ENCODE measurements around the gene ACP5.

Gene ACP5

DNA sequence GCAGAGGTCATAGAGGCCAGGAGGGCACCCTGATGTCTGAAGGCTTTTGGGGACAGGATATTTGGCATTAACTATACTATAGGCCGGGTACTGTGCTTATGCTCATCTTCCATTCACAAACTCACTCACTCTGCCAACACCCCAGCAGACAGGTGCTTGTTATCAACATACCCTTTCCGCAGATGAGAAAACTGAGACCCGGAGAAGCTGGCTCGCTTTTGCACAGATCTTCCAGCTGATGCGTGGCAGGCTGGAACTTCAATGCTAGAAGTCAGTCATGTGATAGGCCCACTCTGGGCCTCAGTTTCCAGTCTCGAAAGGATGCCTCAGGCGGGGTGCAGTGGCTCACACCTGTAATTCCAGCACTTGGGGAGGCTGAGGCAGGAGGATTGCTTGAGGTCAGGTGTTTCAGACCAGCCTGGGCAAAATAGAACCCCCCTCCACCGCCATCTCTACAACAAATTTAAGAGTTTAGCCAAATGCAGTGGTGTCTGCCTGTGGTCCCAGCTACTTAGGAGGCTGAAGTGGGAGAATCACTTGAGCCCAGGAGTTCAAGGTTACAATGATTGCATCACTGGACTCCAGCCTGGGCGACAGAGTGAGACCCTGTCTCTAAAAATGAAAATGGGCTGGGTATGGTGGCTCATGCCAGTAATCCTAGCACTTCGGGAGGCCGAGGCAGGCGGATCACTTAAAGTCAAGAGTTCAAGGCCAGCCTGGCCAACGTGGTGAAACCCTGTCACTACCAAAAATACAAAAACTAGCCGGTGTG, 29.3 kb downstream of the ACP5 start:
- no peak for DNase-seq

GRCh38 chr19:11541238-11541637, 36.2 kb downstream of the ACP5 start:
- no peak for DNase-seq

DNA sequence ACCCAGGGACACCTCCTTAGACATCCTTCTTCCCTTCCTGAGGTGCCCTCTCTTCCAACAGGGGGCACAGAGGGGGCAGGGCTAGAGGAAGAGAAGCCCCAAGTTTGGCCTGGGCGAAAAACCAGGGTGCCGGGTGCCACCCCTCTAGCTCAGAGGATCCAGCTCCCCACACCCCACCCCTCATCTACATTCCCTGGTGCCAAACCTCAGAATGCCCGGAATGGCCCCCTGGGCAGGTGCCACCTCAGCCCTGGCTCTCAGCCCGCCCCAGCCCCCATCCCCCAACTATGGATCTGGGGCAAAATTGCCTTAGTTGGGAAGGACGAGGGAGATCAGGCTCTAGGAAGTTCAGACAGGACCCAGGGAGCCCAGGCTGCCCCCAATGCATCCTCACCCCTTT, 36.8 kb downstream of the ACP5 start:
- DNase-seq: no peak

- no peak for DNase-seq
Measured at GRCh38 chr19:11539495-11540365, 37.7 kb downstream of the ACP5 start.

- DNase-seq: no peak
Measured at GRCh38 chr19:11538232-11539036, 39.0 kb downstream of the ACP5 start, which contains the start of gene CNN1. TSS of gene CNN1 (plus strand) at chr19:11538851. CDS start at chr19:11538928, 77 bp downstream.

DNA sequence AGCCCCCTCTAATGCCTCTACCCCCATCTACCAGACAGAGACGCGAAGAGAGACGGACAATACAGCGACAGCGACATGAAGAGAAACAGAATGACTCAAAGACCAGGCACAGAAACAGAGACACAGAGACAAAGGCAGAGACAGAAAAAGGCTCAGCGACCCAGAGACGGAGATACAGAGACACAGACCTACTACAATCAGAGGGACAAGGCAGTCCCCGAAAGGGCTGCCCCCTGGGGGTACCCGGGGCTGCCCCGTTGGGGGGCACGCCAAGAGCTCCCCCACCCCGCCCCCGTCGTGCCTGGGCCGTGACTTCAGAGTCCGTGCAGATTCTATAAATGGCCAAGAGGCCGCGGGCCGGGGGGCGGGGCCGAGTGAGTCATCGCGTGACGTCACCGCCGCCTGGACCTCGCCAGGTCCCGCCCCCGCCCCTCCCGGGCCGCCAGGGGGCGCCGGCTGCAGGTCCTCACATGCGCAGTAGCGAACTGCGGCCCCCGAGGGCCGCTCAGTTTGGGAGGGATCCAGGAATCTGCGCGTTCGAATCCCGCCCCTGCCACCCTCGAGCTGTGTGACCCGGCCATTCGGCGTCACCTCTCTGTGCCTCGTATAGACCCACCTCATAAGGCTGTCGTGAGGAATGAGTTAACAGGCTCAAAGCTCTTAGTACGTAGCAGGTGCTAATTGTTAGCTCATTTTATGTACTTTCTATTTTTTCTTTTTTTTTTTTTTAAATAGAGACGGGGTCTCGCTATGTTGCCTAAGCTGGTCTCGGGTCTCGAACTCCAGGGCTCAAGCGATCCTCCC, 41.5 kb downstream of the ACP5 start:
- DNase-seq: peak; percentile 97

DNA sequence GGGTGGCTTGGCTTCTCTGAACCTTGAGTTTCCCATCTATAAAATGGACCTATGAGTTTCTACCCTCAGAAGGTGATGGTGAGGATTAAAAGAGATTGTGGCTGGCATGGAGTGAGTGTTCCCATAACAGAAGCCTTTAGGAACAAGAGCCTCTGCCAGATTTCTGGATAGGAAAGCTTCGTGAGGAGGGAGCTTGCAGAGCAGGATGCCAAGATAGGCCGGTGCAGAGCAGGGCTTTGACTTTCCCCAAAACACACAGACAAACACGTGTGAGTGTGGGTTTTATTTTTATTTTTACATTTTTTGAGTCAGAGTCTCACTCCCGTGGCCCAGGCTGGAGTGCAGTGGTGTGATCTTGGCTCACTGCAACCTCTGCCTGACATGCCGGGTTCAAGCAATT, 42.5 kb downstream of the ACP5 start:
- DNase-seq: no peak

DNA sequence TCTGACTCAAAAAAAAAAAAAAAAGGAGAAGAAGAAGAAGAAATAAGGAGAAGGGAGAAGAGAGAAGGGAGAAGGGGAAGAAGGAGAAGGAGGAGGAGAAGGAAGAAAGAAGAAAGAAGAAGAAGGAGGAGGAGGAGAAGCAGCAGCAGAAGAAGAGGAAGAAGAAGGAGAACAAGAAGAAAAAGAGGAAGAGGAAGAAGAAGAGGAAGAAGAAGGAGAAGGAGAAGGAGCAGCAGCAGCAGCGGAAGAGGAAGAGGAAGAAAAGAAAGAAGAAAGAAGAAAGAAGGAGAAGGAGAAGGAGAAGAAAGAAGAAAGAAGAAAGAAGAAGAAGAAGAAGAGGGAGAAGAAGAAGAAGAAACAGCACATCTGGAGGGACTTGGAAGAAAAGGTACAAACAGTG, 42.9 kb downstream of the ACP5 start:
- no peak for DNase-seq

GRCh38 chr19:11530432-11530831, 47.0 kb downstream of the ACP5 start:
- DNase-seq: peak; percentile 74

DNA sequence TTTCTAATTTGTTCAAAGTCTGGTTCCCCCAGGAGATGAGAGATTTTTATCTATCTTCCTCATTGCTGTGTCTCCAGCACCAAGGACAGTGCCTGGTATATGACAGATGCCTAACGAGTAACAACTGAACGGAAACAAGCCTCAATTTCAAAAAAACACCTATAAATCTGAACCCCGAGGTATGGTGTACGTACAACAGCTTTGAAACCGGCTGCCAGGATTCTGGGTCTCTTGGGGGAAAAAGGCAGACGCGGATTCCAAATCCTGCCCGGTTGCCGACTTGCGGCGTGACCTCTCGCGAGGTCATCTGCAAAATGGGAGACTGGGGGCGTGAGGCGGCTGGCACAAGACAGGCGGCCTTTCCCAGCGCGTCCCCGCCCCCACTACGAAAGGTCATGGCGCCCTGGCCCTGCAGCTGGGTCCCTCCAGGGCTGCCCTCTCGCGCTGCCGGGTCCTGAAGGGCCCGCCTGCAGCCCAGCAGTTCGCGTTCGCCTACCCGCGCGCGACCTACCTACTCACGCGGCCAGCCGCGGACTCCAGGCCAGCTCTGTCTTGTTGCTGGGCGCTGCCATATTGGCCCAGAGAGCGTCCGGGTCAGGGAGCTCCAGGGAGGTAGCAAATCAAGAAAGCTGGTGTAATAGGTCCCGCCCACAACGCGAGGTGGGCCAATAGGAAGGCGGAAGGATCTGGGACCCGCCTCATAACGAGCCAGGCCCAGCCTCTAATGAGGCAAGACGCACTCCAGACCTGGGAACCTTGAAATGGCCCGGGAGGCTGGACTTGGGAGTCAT, 48.7 kb downstream of the ACP5 start, which contains the start of gene ECSIT:
Gene ECSIT (minus strand): TSS at position 584 of the 791 bp plus-strand sequence. CDS start 9,964 bp downstream, outside the sequence.
- DNase-seq: peak; percentile 93
